Dermis blood vessel endothelial cell (primary cell): Measurements from ENCODE around the gene NPY5R. TPM values are rescaled to one million over a fixed set of nuclear protein-coding genes. Genes with fewer than 3 reads are reported as not detected.
A peak's percentile ranks its signal among the peaks of the same experiment; 100 is the strongest.

ENCODE experiments used
- DNase-seq: peaks from one replicate; pipeline ENCODE4 v3.0.0; 2010
- total RNA-seq: library from RNA; depleted of rRNA; stranded (reverse); fragments of >200 nt; gene quantifications from 2 replicates; pipeline ENCODE4 v1.2.3, GENCODE V29; 2014

The NPY5R gene
- total RNA-seq, result not detected in 2 replicates

GRCh38 chr4:163343604-163344146 lies at the start of gene NPY5R:
Gene NPY5R, plus strand, starts transcription at chr4:163343892. Its CDS starts 6,382 bp downstream, at chr4:163350274.
- DNase-seq, result no peak

DNA sequence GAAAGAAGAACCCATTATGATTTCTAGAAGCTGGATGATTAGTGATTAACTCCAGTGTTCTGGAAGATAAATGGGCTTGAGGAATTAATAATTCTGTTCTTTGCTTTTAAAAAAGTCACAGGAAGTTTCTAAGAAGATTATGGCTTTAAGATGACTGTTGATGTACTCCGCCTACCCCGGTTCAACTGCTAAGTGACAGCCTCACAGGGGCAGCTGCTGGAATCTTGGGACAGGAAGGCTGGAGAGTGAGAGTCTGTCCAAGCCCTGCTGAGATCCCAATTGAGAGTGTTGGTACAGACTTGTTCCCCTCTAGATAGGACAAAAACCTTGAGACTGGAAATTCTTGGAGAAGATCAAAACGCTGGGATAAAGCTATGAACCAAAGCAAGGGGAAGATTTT lies 48.6 kb upstream of the NPY5R start:
- no peak for DNase-seq

GRCh38 chr4:163300445-163300844 lies 43.2 kb upstream of the NPY5R start:
- DNase-seq, result no peak

DNA sequence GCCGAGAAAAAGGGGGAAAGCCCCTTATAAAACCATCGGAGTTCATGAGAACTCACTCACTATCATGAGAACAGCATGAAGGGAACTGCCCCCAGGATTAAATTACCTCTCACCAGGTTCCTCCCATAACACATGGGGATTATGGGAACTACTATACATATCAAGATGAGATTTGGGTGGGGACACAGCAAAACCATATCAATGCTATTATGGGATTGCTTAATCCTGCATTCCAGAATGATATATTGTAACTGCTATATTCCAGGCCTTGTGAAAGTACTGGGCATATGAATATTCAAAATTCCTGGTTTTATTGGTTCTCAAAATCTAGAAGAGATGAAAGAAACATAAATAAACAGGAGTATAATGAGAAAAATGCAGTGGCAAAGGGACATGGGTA lies 40.6 kb upstream of the NPY5R start:
- no peak for DNase-seq

GRCh38 chr4:163309466-163309865 lies 34.2 kb upstream of the NPY5R start:
- DNase-seq, result no peak

- DNase-seq, result no peak
These were observed 26.6 kb upstream of the NPY5R start for GRCh38 chr4:163317110-163317509.

- DNase-seq, result no peak
These were observed 12.6 kb upstream of the NPY5R start for GRCh38 chr4:163330916-163331628.

DNA sequence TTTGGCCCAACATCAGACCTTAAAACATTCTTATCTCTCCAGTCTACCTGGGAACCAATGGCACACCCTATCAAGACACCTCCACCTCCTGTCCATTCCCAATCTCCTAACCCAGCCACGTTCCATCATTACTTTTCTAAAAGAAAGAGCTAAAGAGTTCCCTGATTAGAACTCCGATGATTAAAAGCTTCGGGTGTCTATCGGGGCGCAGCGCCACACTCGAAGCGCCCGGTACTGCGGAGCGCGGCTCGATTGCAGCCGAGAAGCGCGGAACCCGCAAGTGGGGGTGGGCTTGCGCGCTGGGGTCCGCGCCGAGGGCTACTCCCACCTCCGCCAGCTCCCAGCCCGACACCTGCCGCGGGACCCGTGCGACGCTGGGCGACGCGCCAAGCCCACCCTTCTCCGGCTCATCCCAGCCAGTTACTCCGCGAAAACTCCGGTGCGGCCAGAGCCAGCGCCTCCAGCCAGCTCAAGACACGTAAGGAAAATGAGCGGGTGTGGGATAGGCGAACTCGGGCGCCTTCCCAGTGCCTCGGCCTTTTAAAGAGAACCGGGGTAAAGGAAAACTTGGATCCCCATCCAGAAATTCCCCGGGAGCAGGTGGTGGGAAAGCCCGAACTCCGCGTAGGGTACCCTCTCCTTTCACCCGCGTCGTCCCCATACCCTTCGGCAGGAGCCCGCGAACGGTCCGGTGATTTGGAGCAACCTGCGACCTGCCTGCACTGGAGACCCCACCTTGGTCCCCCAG lies 11.9 kb upstream of the NPY5R start:
- DNase-seq, result peak; percentile 40

GRCh38 chr4:163332526-163333406 lies 10.9 kb upstream of the NPY5R start, which contains the start of gene NPY1R:
Gene NPY1R, minus strand, starts transcription at chr4:163332596. Its CDS starts 6,042 bp downstream, at chr4:163326554.
- peak; percentile 87 for DNase-seq

- no peak for DNase-seq
These were observed 8.3 kb upstream of the NPY5R start for GRCh38 chr4:163335384-163335783.

DNA sequence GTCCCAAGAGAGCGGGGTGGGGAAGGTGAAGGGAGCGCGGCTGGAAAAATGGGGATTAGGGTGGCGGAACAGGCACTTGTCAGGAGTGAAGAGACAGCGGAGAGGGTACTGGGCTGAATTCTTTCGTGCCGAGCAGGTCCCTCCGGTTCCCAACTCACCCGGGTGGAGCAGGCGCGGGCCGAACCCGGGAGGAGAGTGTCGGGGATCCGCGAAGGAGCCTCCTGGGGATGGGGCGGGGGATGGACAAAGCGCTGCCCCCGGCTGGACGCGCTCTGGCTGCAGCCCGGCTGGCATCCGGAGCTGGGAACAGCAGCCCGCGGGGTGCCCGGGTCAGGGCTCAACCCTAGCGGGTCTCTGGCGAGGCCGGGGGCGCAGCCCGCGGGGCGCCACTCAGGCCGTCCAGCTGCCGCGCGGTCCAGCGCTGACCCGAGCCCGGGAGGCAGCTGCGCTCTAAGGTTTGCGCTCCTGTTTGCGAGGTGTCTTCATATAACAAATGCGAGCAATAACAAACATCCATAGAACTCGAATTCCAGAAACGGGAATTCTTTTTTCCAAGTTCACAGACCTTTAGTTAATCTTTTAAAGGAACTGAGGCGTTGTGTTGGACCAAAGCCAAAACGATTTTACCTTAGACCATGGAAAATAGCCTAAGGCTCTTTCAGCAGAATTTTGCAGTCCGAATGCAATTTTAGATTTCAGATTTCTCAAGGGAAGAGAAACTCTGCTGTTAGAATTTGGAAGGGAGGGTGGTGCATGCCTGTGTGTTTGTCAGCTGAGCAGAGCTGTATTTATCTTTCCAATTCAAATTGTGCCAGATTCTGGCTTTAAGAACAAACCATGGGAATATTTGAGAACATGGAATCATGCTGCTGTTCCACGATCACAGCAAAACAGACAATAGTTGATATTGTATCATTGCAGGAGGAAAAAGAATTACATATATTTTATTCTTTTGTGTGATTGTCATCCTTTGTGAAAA lies 744 bp downstream of the NPY5R start:
- peak; percentile 9 for DNase-seq

DNA sequence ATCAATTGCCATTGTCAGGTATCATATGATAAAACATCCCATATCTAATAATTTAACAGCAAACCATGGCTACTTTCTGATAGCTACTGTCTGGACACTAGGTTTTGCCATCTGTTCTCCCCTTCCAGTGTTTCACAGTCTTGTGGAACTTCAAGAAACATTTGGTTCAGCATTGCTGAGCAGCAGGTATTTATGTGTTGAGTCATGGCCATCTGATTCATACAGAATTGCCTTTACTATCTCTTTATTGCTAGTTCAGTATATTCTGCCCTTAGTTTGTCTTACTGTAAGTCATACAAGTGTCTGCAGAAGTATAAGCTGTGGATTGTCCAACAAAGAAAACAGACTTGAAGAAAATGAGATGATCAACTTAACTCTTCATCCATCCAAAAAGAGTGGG lies 7.0 kb downstream of the NPY5R start:
- no peak for DNase-seq

DNA sequence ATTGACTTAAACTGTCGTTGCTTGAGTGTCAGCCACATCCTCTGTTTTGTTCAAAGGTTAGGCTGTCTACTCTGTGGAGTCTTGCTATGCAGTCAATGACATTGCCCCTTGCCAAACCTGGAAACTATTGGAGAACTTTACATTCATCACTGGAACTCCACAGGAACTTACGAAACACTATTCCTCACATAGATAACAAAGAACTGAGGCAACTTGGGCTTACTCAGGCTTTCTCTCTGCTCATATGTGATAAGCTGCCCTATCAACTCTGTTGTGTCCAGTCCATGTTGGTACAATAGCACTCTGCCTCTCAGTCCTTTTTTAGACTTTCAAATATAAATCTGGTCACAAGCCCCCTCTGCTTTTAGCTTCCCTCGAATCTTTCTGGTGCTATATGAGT lies 9.4 kb downstream of the NPY5R start:
- DNase-seq, result no peak

GRCh38 chr4:163356104-163356503 lies 12.4 kb downstream of the NPY5R start:
- DNase-seq, result no peak

DNA sequence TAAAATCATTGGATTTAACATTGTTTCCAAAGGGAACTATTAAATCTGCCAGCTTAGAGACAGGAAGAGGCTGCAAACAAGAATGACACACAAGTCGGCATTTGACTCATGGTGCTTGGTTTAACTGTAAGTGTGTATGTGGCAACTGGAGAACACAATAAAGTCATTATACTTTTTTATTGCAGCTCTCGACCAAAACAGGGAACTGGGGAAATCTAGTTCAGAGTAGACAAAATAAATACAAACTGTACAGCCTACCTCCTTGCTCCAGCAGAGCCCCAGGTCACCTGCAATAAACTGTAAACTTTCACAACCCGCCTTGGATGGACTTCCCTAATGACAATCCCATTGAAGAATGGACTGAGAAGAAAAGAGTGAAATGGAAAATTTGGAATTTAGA lies 24.0 kb downstream of the NPY5R start:
- DNase-seq, result no peak

- no peak for DNase-seq
These were observed 28.3 kb downstream of the NPY5R start for GRCh38 chr4:163372029-163372428.

GRCh38 chr4:163378661-163379060 lies 35.0 kb downstream of the NPY5R start:
- DNase-seq, result no peak

DNA sequence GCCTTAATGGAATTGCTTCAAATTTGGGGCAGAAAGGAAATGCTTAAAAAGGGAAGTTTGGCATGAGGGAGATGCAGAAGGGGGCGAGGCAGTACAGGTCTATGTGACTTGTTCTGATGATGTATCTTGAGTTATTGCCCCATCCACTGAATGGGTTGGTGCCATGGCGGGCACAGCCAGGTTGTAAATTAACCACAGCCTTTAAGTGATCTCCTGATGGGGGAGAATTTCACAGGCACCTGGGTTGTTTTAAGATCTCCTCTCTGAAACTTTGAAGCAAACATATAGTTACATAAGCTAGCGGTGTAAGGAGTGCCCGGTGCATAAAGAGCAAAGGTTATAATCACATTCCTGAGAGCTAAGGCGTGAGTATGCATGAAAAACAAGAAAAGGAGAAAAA lies 37.0 kb downstream of the NPY5R start:
- DNase-seq, result no peak

DNA sequence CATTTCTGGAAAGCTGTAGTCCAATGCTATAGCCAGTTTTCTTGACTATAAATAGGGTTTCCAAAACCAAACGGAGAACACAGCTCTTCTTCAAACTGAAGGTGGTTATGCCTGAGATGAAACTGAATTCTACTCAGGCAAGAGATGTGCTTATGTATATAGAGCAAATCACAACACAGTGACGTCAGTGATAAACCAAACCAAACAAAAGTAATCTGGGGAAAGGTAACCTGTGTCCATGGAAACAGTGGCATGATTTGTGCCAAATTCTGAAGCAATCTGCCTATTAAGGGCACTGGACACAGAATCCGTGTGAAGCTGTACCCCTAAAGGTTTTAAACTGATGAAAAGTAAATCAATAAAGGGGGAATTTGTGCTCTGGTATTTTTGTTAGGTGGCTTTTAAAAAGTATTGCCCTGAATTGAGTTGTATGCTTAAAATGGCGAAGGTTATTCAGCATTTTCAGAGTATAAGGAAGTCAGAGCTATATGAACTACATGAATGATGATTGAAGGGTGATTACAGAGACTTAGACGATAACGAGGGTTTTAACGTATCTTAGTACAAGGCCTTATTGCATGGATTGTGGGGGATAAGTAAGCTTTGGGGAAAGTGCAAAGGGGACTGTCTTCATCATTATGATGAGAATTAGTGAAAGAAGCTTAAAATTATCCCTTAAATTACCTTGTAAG lies 38.6 kb downstream of the NPY5R start:
- no peak for DNase-seq

DNA sequence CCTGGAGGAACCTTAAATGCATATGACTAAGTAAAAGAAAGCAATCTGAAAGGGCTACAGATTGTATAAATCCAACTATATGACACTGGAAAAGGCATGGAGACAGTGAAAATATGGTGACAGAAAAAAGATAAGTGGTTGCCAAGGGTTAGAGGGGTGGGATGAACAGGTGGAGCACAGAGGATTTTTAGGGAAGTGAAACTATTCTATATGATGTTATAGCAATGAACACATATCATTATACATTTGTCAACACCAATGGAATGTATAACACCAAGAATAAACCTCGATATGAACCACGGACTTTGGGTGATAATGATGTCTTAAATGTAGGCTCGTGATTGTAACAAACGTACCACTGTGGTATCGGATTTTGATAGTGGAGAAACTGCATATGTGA lies 40.7 kb downstream of the NPY5R start:
- DNase-seq, result no peak

DNA sequence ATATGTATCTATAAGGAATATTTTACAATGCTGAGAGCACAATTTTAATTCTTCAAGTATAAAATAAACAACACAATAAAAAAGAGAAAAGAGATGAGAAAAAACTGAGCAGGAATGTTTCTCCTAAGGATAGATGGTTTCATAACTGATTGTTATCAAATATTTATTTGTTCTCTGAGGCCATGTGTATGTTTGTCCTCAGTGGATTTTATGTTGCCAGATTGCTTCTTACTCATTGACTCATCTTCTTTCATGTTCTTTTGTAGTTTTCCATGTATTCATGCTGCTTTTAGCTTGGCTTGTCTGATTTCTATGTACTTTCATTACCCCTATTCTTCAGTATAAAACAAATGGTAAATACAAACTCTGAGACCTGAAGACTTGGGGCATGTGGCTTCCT lies 41.2 kb downstream of the NPY5R start:
- DNase-seq, result no peak
